ENCODE measurements around the gene HRH1.
"Not testable (repeated sequence)": the region's sequence is repeated elsewhere in the genome, so short reads cannot be mapped to it uniquely, and the experiment has no call there.

Gene HRH1

GRCh38 chr3:11184328-11184969, 30.2 kb downstream of the HRH1 start:
- H3K27me3 Mint-ChIP-seq, H3K4me1 Mint-ChIP-seq, H3K4me3 Mint-ChIP-seq, H3K9me3 Mint-ChIP-seq, H3K27ac Mint-ChIP-seq, ATAC-seq, H3K36me3 Mint-ChIP-seq: not testable (repeated sequence)

- no peak overlapping the region for H3K4me3 Mint-ChIP-seq
- H3K27me3 Mint-ChIP-seq, result peaks cover 10% of the 10 kb centered on the region
- no peaks in the 10 kb centered on the region for H3K4me1 Mint-ChIP-seq
- ATAC-seq, result no peak
- H3K36me3 Mint-ChIP-seq, result peaks cover 4% of the 10 kb centered on the region
- H3K9me3 Mint-ChIP-seq, result no peaks in the 10 kb centered on the region
- H3K27ac Mint-ChIP-seq, result no peak overlapping the region
Observed at GRCh38 chr3:11185144-11185543, 30.9 kb downstream of the HRH1 start.

- Mint-ChIP-seq H3K4me1 (no peaks in the 10 kb centered on the region), H3K9me3 (no peaks in the 10 kb centered on the region), H3K36me3 (no peaks in the 10 kb centered on the region), H3K27me3 (peaks cover 10% of the 10 kb centered on the region), H3K4me3 (no peak overlapping the region), H3K27ac (no peak overlapping the region)
- ATAC-seq, result no peak
Observed at GRCh38 chr3:11185564-11186317, 31.4 kb downstream of the HRH1 start.

- Mint-ChIP-seq H3K27me3 (peaks cover 10% of the 10 kb centered on the region), H3K27ac (no peak overlapping the region)
Observed at GRCh38 chr3:11186318-11186692, 32.0 kb downstream of the HRH1 start.

GRCh38 chr3:11186771-11187191, 32.5 kb downstream of the HRH1 start:
- Mint-ChIP-seq H3K27ac (no peak overlapping the region), H3K36me3 (no peaks in the 10 kb centered on the region), H3K27me3 (peaks cover 10% of the 10 kb centered on the region), H3K9me3 (no peaks in the 10 kb centered on the region), H3K4me1 (no peaks in the 10 kb centered on the region), H3K4me3 (no peak overlapping the region)
- ATAC-seq, result no peak

More at GRCh38 chr3:11186318-11186692, 32.0 kb downstream of the HRH1 start:
- no peaks in the 10 kb centered on the region for H3K4me1 Mint-ChIP-seq
- peak; percentile 24 for ATAC-seq
- H3K4me3 Mint-ChIP-seq, result no peak overlapping the region
- H3K9me3 Mint-ChIP-seq, result no peaks in the 10 kb centered on the region
- H3K36me3 Mint-ChIP-seq, result no peaks in the 10 kb centered on the region

GRCh38 chr3:11187681-11188080, 33.4 kb downstream of the HRH1 start:
- no peak for ATAC-seq
- H3K27ac Mint-ChIP-seq, result no peak overlapping the region
- H3K27me3 Mint-ChIP-seq, result peaks cover 10% of the 10 kb centered on the region
- H3K36me3 Mint-ChIP-seq, result no peaks in the 10 kb centered on the region
- H3K4me1 Mint-ChIP-seq, result no peaks in the 10 kb centered on the region
- H3K4me3 Mint-ChIP-seq, result no peak overlapping the region
- H3K9me3 Mint-ChIP-seq, result peaks cover 2% of the 10 kb centered on the region

- H3K9me3 Mint-ChIP-seq, result peaks cover 2% of the 10 kb centered on the region
- peaks cover 10% of the 10 kb centered on the region for H3K27me3 Mint-ChIP-seq
- no peaks in the 10 kb centered on the region for H3K4me1 Mint-ChIP-seq
- H3K36me3 Mint-ChIP-seq, result no peaks in the 10 kb centered on the region
- H3K27ac Mint-ChIP-seq, result no peak overlapping the region
- H3K4me3 Mint-ChIP-seq, result no peak overlapping the region
- ATAC-seq, result no peak
Observed at GRCh38 chr3:11188231-11188630, 33.9 kb downstream of the HRH1 start.

DNA sequence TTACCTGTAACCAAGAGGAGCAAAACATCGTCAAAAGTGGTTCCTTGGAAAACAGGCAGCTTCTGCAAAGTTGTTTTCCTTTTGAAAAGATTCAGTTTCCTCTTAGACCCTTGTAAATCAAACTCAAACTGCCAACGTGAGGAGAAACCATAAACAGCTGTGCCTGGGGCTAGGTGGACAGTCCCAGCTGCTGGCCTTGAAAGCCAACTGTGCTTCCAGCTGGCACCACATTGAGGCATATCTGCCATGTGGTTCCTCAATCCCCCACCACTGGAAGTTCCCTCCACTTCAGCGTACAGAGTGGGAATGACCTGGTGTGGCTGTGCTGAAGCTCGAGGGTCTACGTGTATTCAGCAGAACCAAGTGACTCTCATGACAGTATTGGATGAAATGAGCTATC, 40.9 kb downstream of the HRH1 start:
- Mint-ChIP-seq H3K9me3 (peaks cover 7% of the 10 kb centered on the region), H3K4me1 (no peaks in the 10 kb centered on the region), H3K4me3 (no peak overlapping the region), H3K36me3 (no peaks in the 10 kb centered on the region), H3K27ac (no peak overlapping the region), H3K27me3 (peaks cover 40% of the 10 kb centered on the region)
- no peak for ATAC-seq

- H3K27me3 Mint-ChIP-seq, result peaks cover 41% of the 10 kb centered on the region
- H3K36me3 Mint-ChIP-seq, result no peaks in the 10 kb centered on the region
- H3K4me1 Mint-ChIP-seq, result no peaks in the 10 kb centered on the region
- H3K4me3 Mint-ChIP-seq, result no peak overlapping the region
- H3K27ac Mint-ChIP-seq, result no peak overlapping the region
- peaks cover 7% of the 10 kb centered on the region for H3K9me3 Mint-ChIP-seq
- no peak for ATAC-seq
Observed at GRCh38 chr3:11195721-11196332, 41.5 kb downstream of the HRH1 start.

GRCh38 chr3:11197484-11197883, 43.2 kb downstream of the HRH1 start:
- no peaks in the 10 kb centered on the region for H3K36me3 Mint-ChIP-seq
- no peak overlapping the region for H3K4me3 Mint-ChIP-seq
- ATAC-seq, result no peak
- peaks cover 5% of the 10 kb centered on the region for H3K9me3 Mint-ChIP-seq
- peaks cover 51% of the 10 kb centered on the region for H3K27me3 Mint-ChIP-seq
- H3K4me1 Mint-ChIP-seq, result no peaks in the 10 kb centered on the region
- no peak overlapping the region for H3K27ac Mint-ChIP-seq

- no peak for ATAC-seq
- Mint-ChIP-seq H3K36me3 (no peaks in the 10 kb centered on the region), H3K4me1 (no peaks in the 10 kb centered on the region), H3K9me3 (peaks cover 5% of the 10 kb centered on the region), H3K4me3 (no peak overlapping the region), H3K27me3 (peaks cover 51% of the 10 kb centered on the region), H3K27ac (no peak overlapping the region)
Observed at GRCh38 chr3:11198070-11198469, 43.8 kb downstream of the HRH1 start.

GRCh38 chr3:11198495-11198894, 44.2 kb downstream of the HRH1 start:
- H3K36me3 Mint-ChIP-seq, result no peaks in the 10 kb centered on the region
- no peak for ATAC-seq
- peaks cover 51% of the 10 kb centered on the region for H3K27me3 Mint-ChIP-seq
- no peaks in the 10 kb centered on the region for H3K4me1 Mint-ChIP-seq
- no peak overlapping the region for H3K27ac Mint-ChIP-seq
- peaks cover 4% of the 10 kb centered on the region for H3K9me3 Mint-ChIP-seq
- no peak overlapping the region for H3K4me3 Mint-ChIP-seq

GRCh38 chr3:11199902-11200845, 45.9 kb downstream of the HRH1 start:
- no peaks in the 10 kb centered on the region for H3K36me3 Mint-ChIP-seq
- no peak for ATAC-seq

GRCh38 chr3:11201251-11202019, 47.1 kb downstream of the HRH1 start:
- Mint-ChIP-seq H3K4me3 (no peak overlapping the region), H3K27me3 (peaks cover 48% of the 10 kb centered on the region), H3K36me3 (no peaks in the 10 kb centered on the region), H3K4me1 (no peaks in the 10 kb centered on the region), H3K27ac (no peak overlapping the region), H3K9me3 (peaks cover 2% of the 10 kb centered on the region)
- no peak for ATAC-seq

More at GRCh38 chr3:11199902-11200845, 45.9 kb downstream of the HRH1 start:
- Mint-ChIP-seq H3K27ac (no peak overlapping the region), H3K4me3 (no peak overlapping the region), H3K9me3 (peaks cover 2% of the 10 kb centered on the region), H3K27me3 (peaks cover 58% of the 10 kb centered on the region), H3K4me1 (no peaks in the 10 kb centered on the region)
